Hepatocyte (in vitro differentiated cells): ENCODE data around the gene PI4K2A.

Experiments used
- EZH2 ChIP-seq: fragments of 200-600 bp; sonication (generic); IDR thresholded peaks from 2 replicates; pipeline ENCODE4 v1.6.1; 2016; ENCODE audit warnings: antibody characterized with exemption, mild to moderate bottlenecking, borderline replicate concordance
- TF ChIP-seq, protein P1 (sequence below): fragments of 200-600 bp; sonication (generic); IDR thresholded peaks from 2 replicates; pipeline ENCODE4 v1.5.1; 2016; ENCODE audit warnings: antibody characterized with exemption, mild to moderate bottlenecking; ENCODE audit not compliant: poor library complexity

DNA sequence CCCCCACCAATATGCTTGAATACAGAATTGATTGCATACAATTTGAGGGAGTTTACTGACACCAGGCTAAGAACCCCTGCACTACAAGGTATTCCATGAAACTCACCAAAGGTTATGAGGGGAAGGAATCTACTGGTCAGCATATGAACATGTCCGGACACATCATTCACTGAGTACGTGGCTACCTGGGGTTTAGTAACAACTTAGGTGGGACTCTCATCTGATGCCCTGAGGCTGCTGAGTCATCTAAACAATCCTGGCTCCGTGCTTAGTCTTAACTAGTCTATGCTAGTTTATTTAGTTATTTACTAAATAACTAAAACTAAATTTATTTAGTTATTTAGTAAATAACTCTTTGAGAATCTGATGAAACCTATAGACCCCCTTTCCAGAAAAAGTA, 11.3 kb downstream of the PI4K2A start:
- TF ChIP-seq EZH2, result no peak
- TF ChIP-seq, protein P1, sequence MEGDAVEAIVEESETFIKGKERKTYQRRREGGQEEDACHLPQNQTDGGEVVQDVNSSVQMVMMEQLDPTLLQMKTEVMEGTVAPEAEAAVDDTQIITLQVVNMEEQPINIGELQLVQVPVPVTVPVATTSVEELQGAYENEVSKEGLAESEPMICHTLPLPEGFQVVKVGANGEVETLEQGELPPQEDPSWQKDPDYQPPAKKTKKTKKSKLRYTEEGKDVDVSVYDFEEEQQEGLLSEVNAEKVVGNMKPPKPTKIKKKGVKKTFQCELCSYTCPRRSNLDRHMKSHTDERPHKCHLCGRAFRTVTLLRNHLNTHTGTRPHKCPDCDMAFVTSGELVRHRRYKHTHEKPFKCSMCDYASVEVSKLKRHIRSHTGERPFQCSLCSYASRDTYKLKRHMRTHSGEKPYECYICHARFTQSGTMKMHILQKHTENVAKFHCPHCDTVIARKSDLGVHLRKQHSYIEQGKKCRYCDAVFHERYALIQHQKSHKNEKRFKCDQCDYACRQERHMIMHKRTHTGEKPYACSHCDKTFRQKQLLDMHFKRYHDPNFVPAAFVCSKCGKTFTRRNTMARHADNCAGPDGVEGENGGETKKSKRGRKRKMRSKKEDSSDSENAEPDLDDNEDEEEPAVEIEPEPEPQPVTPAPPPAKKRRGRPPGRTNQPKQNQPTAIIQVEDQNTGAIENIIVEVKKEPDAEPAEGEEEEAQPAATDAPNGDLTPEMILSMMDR, result no peak
